Hematopoietic multipotent progenitor cell treated with erythropoietin and hydrocortisone succinate and interleukin-3 and kit ligand, for 17 days (in vitro differentiated cells): ENCODE measurements around the gene TMEM100.

Experiments
- DNase-seq: peaks from one replicate; pipeline ENCODE4 v3.0.0-alpha.2; 2015; ENCODE audit warnings: low spot score

The TMEM100 gene

GRCh38 chr17:55717898-55718735, 4.5 kb downstream of the TMEM100 start:
- peak; percentile 57 for DNase-seq

DNA sequence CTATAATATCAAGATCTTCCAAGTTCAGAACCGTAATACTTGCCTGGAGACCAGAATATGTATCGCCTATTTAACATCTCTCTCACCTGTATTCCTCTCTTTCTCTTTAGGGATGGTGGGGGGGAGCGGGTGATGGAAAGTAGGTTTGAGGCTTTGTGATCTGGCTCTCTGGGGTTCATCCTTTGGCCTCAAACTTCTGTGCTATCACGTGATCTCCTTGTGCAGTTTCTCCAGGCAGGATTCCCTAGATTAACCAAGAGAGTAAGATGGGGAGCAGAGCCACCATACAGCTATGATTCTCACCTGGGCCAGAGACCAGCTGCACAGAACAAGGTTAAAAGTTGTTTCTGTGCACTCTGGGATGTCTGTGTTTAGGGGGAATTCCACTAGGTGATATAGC, 5.2 kb downstream of the TMEM100 start:
- no peak for DNase-seq

DNA sequence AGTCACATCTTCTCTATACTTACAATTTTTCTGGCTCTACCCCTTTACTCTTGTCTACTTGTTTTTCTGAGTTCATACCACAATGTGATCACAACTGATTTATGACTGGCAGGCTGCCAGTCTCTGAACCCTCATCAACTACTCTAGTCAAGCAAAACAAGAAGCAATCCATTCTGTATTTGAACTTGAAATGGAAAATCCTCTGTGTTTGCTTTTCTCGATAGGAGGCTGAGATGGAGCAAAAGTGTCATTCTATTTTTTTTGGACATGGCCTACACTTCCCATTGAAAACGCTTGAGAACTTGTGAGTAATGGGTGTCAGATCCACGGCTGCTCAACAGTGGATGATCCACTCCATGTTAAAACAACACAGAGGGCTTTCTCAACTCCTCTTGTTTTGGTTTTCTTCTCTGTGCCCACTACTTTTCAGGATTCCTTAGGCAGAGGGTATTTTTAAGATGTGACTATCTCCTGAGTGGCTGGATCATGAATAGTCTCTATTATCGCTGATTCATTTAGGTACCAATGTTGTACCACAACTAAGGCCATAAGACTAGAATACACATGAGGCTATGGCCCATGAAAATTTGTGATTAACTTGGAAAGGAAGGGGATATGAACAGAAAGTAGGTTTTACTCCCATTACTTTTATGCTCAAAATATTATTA, 11.7 kb downstream of the TMEM100 start:
- DNase-seq, result no peak

GRCh38 chr17:55710410-55710809, 12.3 kb downstream of the TMEM100 start:
- DNase-seq, result no peak

DNA sequence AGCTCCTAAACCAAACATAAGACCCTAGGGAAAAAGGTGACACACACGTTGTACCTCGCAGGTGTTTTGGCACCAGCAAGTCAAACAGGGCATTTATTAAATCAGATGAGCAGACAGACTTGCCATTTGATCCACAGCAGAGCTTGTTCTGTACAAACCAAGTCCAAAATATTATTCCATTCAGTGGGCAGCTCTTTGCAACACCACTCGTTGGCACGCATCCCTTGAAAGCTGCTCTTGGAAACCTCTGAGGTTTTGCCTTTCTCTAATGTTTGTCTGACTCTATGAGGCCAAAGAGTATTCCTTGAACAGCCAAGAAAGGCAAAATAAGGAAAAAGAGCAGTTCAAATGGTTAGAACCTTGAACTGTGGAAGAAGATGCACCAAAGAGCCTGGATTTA, 12.7 kb downstream of the TMEM100 start:
- no peak for DNase-seq

- no peak for DNase-seq
These were observed 13.2 kb downstream of the TMEM100 start for GRCh38 chr17:55709440-55709839.

GRCh38 chr17:55708175-55708974, 14.3 kb downstream of the TMEM100 start:
- no peak for DNase-seq

- no peak for DNase-seq
These were observed 15.6 kb downstream of the TMEM100 start for GRCh38 chr17:55706808-55707773.

- no peak for DNase-seq
These were observed 16.8 kb downstream of the TMEM100 start for GRCh38 chr17:55705847-55706246.

GRCh38 chr17:55704401-55704800, 18.3 kb downstream of the TMEM100 start:
- no peak for DNase-seq

GRCh38 chr17:55702150-55702549, 20.5 kb downstream of the TMEM100 start:
- DNase-seq, result no peak

- DNase-seq, result no peak
These were observed 23.3 kb downstream of the TMEM100 start for GRCh38 chr17:55699181-55699860.

DNA sequence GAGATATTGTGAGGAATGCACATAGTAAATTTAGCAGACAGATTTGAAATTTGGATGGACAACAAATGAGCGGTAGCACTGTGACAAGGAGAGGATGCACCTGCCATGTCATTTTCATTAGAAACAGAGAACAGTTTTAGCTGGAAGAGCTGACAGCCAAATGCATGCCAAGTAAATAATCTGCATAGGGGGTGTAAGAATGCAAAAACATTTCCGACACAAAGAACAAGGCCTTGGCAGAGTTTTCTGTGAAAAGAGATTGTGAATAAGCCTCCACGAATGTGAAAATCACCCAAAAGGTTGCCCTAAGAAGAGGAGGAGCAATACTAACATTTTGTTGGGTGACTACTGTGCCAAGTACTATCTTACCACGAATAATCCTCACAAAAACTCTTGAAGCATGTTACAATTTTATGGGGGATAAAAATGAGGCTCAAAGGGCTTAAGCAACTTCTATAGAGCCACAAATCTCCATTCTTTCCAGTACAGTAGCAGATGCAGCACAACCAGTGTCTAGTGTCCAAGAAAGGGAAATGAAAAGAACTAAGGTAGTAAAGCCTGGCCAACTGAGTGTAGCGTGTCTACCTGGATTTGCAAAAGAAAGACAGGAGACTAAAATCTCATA, 28.3 kb downstream of the TMEM100 start:
- no peak for DNase-seq

GRCh38 chr17:55693254-55694216, 29.1 kb downstream of the TMEM100 start:
- DNase-seq, result no peak

- no peak for DNase-seq
These were observed 30.4 kb downstream of the TMEM100 start for GRCh38 chr17:55692276-55692675.

DNA sequence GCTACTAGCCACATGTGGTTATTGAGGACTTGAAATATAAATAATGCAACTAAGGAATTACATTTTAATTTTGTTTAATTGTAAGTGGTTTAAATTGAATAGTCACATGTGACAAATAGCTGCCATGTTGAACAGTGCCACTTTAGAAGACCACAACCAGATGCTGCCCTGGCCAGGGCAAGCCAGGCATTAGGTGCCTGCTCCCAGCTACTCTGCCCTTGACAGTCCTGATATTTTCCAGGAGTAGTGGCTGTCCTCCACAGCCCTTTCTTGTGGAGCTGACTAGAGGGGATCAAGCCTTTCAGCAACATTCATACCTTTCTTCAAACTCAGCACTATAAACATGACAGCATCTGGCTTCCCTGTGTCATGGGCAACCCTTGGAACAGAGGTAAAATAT, 31.0 kb downstream of the TMEM100 start:
- no peak for DNase-seq

GRCh38 chr17:55690105-55690508, 32.6 kb downstream of the TMEM100 start:
- DNase-seq, result no peak

DNA sequence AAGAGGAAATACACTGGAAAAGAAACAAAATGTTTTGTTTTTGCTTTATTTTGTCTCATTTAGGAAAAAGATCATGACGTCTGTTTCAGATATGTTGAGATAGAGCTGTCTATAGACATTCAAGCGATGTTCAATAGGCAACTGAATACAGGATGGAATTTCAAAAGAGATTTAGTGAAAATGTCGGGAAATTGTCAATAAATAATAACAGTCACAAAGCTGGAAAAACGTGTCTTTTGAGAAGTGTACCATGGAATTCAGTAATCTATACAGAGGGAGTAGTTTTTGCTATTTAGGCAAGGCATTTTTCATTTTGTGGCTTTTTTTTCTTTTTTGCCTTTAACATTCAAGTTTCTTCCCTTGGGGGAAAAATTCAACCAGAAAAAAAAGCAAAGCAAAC, 33.0 kb downstream of the TMEM100 start:
- no peak for DNase-seq

GRCh38 chr17:55688057-55688456, 34.6 kb downstream of the TMEM100 start:
- no peak for DNase-seq
